ENCODE results near the gene PLPP4.

Gene PLPP4

GRCh38 chr10:120609006-120609405 lies 152.0 kb downstream of the PLPP4 start:
- DNase-seq (ENCODE audit: low read depth in 2 of 2): no peak

GRCh38 chr10:120610791-120611190 lies 153.8 kb downstream of the PLPP4 start:
- no peak for DNase-seq (ENCODE audit: low read depth in 2 of 2)

- no peak for DNase-seq (ENCODE audit: low read depth in 2 of 2)
Observed at GRCh38 chr10:120612756-120613155, 155.7 kb downstream of the PLPP4 start.

GRCh38 chr10:120613180-120613579 lies 156.2 kb downstream of the PLPP4 start:
- no peak for DNase-seq (ENCODE audit: low read depth in 2 of 2)

GRCh38 chr10:120614680-120615079 lies 157.7 kb downstream of the PLPP4 start:
- DNase-seq (ENCODE audit: low read depth in 2 of 2): no peak

- no peak for DNase-seq (ENCODE audit: low read depth in 2 of 2)
Observed at GRCh38 chr10:120616311-120616911, 159.4 kb downstream of the PLPP4 start.

GRCh38 chr10:120628197-120628596 lies 171.2 kb downstream of the PLPP4 start:
- DNase-seq (ENCODE audit: low read depth in 2 of 2): no peak

GRCh38 chr10:120630266-120630665 lies 173.2 kb downstream of the PLPP4 start:
- DNase-seq (ENCODE audit: low read depth in 2 of 2): no peak

GRCh38 chr10:120632047-120632446 lies 175.0 kb downstream of the PLPP4 start:
- DNase-seq (ENCODE audit: low read depth in 2 of 2): no peak

GRCh38 chr10:120632942-120633341 lies 175.9 kb downstream of the PLPP4 start:
- DNase-seq (ENCODE audit: low read depth in 2 of 2): no peak

- no peak for DNase-seq (ENCODE audit: low read depth in 2 of 2)
Observed at GRCh38 chr10:120634659-120635058, 177.6 kb downstream of the PLPP4 start.

Measured in activated CD4-positive, alpha-beta T cell treated with anti-CD3 and anti-CD28 coated beads for 24 hours (primary cell).